Neuron (in vitro differentiated cells): Measurements from ENCODE around the gene ADARB2.

Experiments
- H2AFZ ChIP-seq: one replicate; pipeline ENCODE4 v1.6.1; 2013; ENCODE audit warnings: low read depth, mild to moderate bottlenecking, inconsistent platforms, low read length, moderate library complexity
- H3K27me3 ChIP-seq: one replicate; pipeline ENCODE4 v1.6.1; 2013; ENCODE audit warnings: low read length; ENCODE audit not compliant: insufficient read depth
- H3K36me3 ChIP-seq: one replicate; pipeline ENCODE4 v1.6.1; 2013; ENCODE audit warnings: low read length; ENCODE audit not compliant: insufficient read depth
- H3K4me1 ChIP-seq: one replicate; pipeline ENCODE4 v1.6.1; 2013; ENCODE audit warnings: low read length; ENCODE audit not compliant: insufficient read depth
- H3K4me3 ChIP-seq: 2 replicates; pipeline ENCODE4 v1.5.1; 2013; ENCODE audit warnings: mild to moderate bottlenecking, low read length, moderate library complexity
- H3K9me3 ChIP-seq: one replicate; pipeline ENCODE4 v1.6.1; 2013; ENCODE audit warnings: low read length

The ADARB2 gene

GRCh38 chr10:1731592-1731991 is 5.7 kb downstream of the ADARB2 start:
- H3K4me3 ChIP-seq, result no peak overlapping the region
- peaks cover 3% of the 10 kb centered on the region for H3K4me1 ChIP-seq
- peaks cover 32% of the 10 kb centered on the region for H3K27me3 ChIP-seq
- no peak overlapping the region for H2AFZ ChIP-seq
- H3K36me3 ChIP-seq, result no peaks in the 10 kb centered on the region
- H3K9me3 ChIP-seq, result no peaks in the 10 kb centered on the region

GRCh38 chr10:1729751-1730150 is 7.6 kb downstream of the ADARB2 start:
- Histone ChIP-seq H3K4me1 (no peaks in the 10 kb centered on the region), H3K9me3 (no peaks in the 10 kb centered on the region), H3K36me3 (no peaks in the 10 kb centered on the region), H3K27me3 (peaks cover 14% of the 10 kb centered on the region), H2AFZ (no peak overlapping the region), H3K4me3 (no peak overlapping the region)

GRCh38 chr10:1726861-1727260 is 10.5 kb downstream of the ADARB2 start:
- Histone ChIP-seq H3K4me1 (no peaks in the 10 kb centered on the region), H3K36me3 (no peaks in the 10 kb centered on the region), H3K9me3 (no peaks in the 10 kb centered on the region), H3K27me3 (peaks cover 5% of the 10 kb centered on the region), H3K4me3 (no peak overlapping the region), H2AFZ (no peak overlapping the region)

- H3K4me3 ChIP-seq, result no peak overlapping the region
- H3K4me1 ChIP-seq, result no peaks in the 10 kb centered on the region
- no peaks in the 10 kb centered on the region for H3K27me3 ChIP-seq
- no peaks in the 10 kb centered on the region for H3K9me3 ChIP-seq
- no peaks in the 10 kb centered on the region for H3K36me3 ChIP-seq
- H2AFZ ChIP-seq, result no peak overlapping the region
Measured at GRCh38 chr10:1724921-1725488, 12.3 kb downstream of the ADARB2 start.

GRCh38 chr10:1716839-1717238 is 20.5 kb downstream of the ADARB2 start:
- H3K4me1 ChIP-seq, result no peaks in the 10 kb centered on the region
- no peaks in the 10 kb centered on the region for H3K36me3 ChIP-seq
- no peak overlapping the region for H3K4me3 ChIP-seq
- no peaks in the 10 kb centered on the region for H3K9me3 ChIP-seq
- no peaks in the 10 kb centered on the region for H3K27me3 ChIP-seq
- no peak overlapping the region for H2AFZ ChIP-seq

GRCh38 chr10:1715821-1716220 is 21.5 kb downstream of the ADARB2 start:
- Histone ChIP-seq H3K36me3 (no peaks in the 10 kb centered on the region), H3K4me1 (no peaks in the 10 kb centered on the region), H3K9me3 (no peaks in the 10 kb centered on the region), H2AFZ (no peak overlapping the region), H3K27me3 (no peaks in the 10 kb centered on the region), H3K4me3 (no peak overlapping the region)

- no peak overlapping the region for H2AFZ ChIP-seq
- no peaks in the 10 kb centered on the region for H3K27me3 ChIP-seq
- no peaks in the 10 kb centered on the region for H3K4me1 ChIP-seq
- H3K4me3 ChIP-seq, result no peak overlapping the region
- H3K9me3 ChIP-seq, result no peaks in the 10 kb centered on the region
- no peaks in the 10 kb centered on the region for H3K36me3 ChIP-seq
Measured at GRCh38 chr10:1712944-1713671, 24.2 kb downstream of the ADARB2 start.

- Histone ChIP-seq H2AFZ (no peak overlapping the region), H3K4me1 (no peaks in the 10 kb centered on the region), H3K4me3 (no peak overlapping the region), H3K9me3 (no peaks in the 10 kb centered on the region), H3K36me3 (no peaks in the 10 kb centered on the region), H3K27me3 (no peaks in the 10 kb centered on the region)
Measured at GRCh38 chr10:1712314-1712713, 25.0 kb downstream of the ADARB2 start.

- Histone ChIP-seq H3K4me1 (no peaks in the 10 kb centered on the region), H2AFZ (no peak overlapping the region), H3K36me3 (no peaks in the 10 kb centered on the region), H3K9me3 (peaks cover 3% of the 10 kb centered on the region), H3K27me3 (no peaks in the 10 kb centered on the region), H3K4me3 (no peak overlapping the region)
Measured at GRCh38 chr10:1709161-1709560, 28.2 kb downstream of the ADARB2 start.

GRCh38 chr10:1708746-1709145 is 28.6 kb downstream of the ADARB2 start:
- Histone ChIP-seq H3K27me3 (no peaks in the 10 kb centered on the region), H3K36me3 (no peaks in the 10 kb centered on the region), H3K4me3 (no peak overlapping the region), H2AFZ (no peak overlapping the region), H3K9me3 (peaks cover 3% of the 10 kb centered on the region), H3K4me1 (no peaks in the 10 kb centered on the region)

GRCh38 chr10:1706711-1707110 is 30.6 kb downstream of the ADARB2 start:
- Histone ChIP-seq H3K27me3 (no peaks in the 10 kb centered on the region), H3K4me1 (no peaks in the 10 kb centered on the region), H3K4me3 (no peak overlapping the region), H2AFZ (no peak overlapping the region), H3K9me3 (peaks cover 3% of the 10 kb centered on the region), H3K36me3 (no peaks in the 10 kb centered on the region)

GRCh38 chr10:1706256-1706655 is 31.1 kb downstream of the ADARB2 start:
- Histone ChIP-seq H3K9me3 (peaks cover 3% of the 10 kb centered on the region), H3K4me3 (no peak overlapping the region), H3K36me3 (no peaks in the 10 kb centered on the region), H3K27me3 (no peaks in the 10 kb centered on the region), H3K4me1 (no peaks in the 10 kb centered on the region), H2AFZ (no peak overlapping the region)

- no peaks in the 10 kb centered on the region for H3K9me3 ChIP-seq
- no peaks in the 10 kb centered on the region for H3K27me3 ChIP-seq
- H3K4me1 ChIP-seq, result no peaks in the 10 kb centered on the region
- H2AFZ ChIP-seq, result no peak overlapping the region
- no peak overlapping the region for H3K4me3 ChIP-seq
- H3K36me3 ChIP-seq, result no peaks in the 10 kb centered on the region
Measured at GRCh38 chr10:1698185-1698584, 39.1 kb downstream of the ADARB2 start.

GRCh38 chr10:1696106-1696505 is 41.2 kb downstream of the ADARB2 start:
- H3K4me3 ChIP-seq, result no peak overlapping the region
- no peaks in the 10 kb centered on the region for H3K9me3 ChIP-seq

More at GRCh38 chr10:1696106-1696505, 41.2 kb downstream of the ADARB2 start:
- no peak overlapping the region for H2AFZ ChIP-seq
- no peaks in the 10 kb centered on the region for H3K36me3 ChIP-seq
- H3K27me3 ChIP-seq, result no peaks in the 10 kb centered on the region
- H3K4me1 ChIP-seq, result no peaks in the 10 kb centered on the region
